Measurements from ENCODE around the gene DLGAP1. TPM values are rescaled to one million over a fixed set of nuclear protein-coding genes. Genes with fewer than 3 reads are reported as not detected.

The DLGAP1 gene
- total RNA-seq, 1 experiment from 2014 or later = 23.2 TPM

DNA sequence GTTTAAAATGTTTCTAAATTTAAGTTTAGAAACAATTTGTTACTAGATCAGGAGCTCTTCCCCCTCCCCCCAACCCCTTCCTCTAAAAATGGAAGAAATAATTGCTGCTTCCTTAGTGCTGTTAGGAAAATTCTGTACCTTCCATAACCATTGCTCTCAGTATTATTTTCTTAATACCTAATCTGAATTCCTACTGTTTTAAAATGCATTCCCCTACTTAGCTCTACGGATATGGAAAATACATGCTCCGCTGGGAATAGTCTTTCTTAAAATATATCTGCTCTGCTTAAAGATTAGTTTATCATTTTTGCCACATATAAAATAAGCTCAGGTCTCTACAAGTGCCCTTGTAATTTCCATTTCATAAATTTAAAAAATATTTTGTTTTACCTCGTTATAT lies 789.9 kb downstream of the DLGAP1 start:
- no peak overlapping the region for H2BK12ac ChIP-seq (ENCODE audit: insufficient read length, low read depth, low read length)
- H3K9me3 ChIP-seq (ENCODE audit: control insufficient read depth, low read depth, low read length) = no peaks in the 10 kb centered on the region
- no peak overlapping the region for H3K18ac ChIP-seq (ENCODE audit: insufficient read length, low read depth, low read length)
- no peaks in the 10 kb centered on the region for H4K20me1 ChIP-seq (ENCODE audit: control insufficient read depth, insufficient read depth, insufficient read length)
- no peaks in the 10 kb centered on the region for H3K27me3 Mint-ChIP-seq (ENCODE audit: low read depth)
- no CpG with 5 or more reads among the region's 3 CpGs for WGBS (ENCODE audit: extremely low coverage, insufficient read length, low lambda C conversion rate)
- no peak for DNase-seq
- H2BK15ac ChIP-seq (ENCODE audit: low read depth, low read length) = no peak overlapping the region
- peak overlapping the region; percentile 50 to 78; a peak in 1 of 5 replicates for H3K4me3 Mint-ChIP-seq
- no peak overlapping the region for H2BK120ac ChIP-seq (ENCODE audit: low read depth, low read length, poor library complexity, severe bottlenecking)
- H3K4me1 ChIP-seq (ENCODE audit: insufficient read depth, low read length) = peaks cover 4% of the 10 kb centered on the region; the same call in 1 of the 2 replicates
- H3K56ac ChIP-seq (ENCODE audit: insufficient read length, low read depth, low read length) = no peak overlapping the region
- H3K9me3 Mint-ChIP-seq = peaks cover 7 to 8% of the 10 kb centered on the region in 2 experiments
- H4K91ac ChIP-seq (ENCODE audit: insufficient read length, low read depth, low read length) = no peak overlapping the region
- no peaks in the 10 kb centered on the region for H3K79me1 ChIP-seq (ENCODE audit: insufficient read depth, low read depth, low read length, poor library complexity, severe bottlenecking)
- no peaks in the 10 kb centered on the region for H3K23me2 ChIP-seq (ENCODE audit: insufficient read length, low read depth, low read length, poor library complexity, severe bottlenecking)
- H3K27ac Mint-ChIP-seq = peak overlapping the region in 2 of 3 experiments; percentile 94 to 98; a peak in 2 of 7 replicates
- no peak overlapping the region for H4K5ac ChIP-seq (ENCODE audit: insufficient read length, low read depth, low read length)
- no peak overlapping the region for H3K27ac ChIP-seq (ENCODE audit: insufficient read length, low read depth, low read length)
- no peak overlapping the region for H3K9ac ChIP-seq (ENCODE audit: extremely low read depth, insufficient read length, low read length)
- H3K4me1 Mint-ChIP-seq = peaks cover 27 to 34% of the 10 kb centered on the region in 2 experiments
- TF ChIP-seq, protein P1, sequence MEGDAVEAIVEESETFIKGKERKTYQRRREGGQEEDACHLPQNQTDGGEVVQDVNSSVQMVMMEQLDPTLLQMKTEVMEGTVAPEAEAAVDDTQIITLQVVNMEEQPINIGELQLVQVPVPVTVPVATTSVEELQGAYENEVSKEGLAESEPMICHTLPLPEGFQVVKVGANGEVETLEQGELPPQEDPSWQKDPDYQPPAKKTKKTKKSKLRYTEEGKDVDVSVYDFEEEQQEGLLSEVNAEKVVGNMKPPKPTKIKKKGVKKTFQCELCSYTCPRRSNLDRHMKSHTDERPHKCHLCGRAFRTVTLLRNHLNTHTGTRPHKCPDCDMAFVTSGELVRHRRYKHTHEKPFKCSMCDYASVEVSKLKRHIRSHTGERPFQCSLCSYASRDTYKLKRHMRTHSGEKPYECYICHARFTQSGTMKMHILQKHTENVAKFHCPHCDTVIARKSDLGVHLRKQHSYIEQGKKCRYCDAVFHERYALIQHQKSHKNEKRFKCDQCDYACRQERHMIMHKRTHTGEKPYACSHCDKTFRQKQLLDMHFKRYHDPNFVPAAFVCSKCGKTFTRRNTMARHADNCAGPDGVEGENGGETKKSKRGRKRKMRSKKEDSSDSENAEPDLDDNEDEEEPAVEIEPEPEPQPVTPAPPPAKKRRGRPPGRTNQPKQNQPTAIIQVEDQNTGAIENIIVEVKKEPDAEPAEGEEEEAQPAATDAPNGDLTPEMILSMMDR (conservative IDR thresholded peaks at IDR 0.05) = no peak
- no peak overlapping the region for H2AK5ac ChIP-seq (ENCODE audit: insufficient read length, low read length)
- no peak overlapping the region for H2BK20ac ChIP-seq (ENCODE audit: low read depth, low read length, poor library complexity, severe bottlenecking)
- no peak overlapping the region for H3T11ph ChIP-seq (ENCODE audit: low read length)
- no peaks in the 10 kb centered on the region for H3K79me2 ChIP-seq (ENCODE audit: insufficient read depth, low read length)
- no peak overlapping the region for H2BK5ac ChIP-seq (ENCODE audit: insufficient read length, low read length)
- H3K36me3 Mint-ChIP-seq (ENCODE audit: insufficient read depth in 1 of 3, low read depth in 3 of 3) = peaks cover 6 to 23% (median 15%) of the 10 kb centered on the region in 3 experiments; a peak in 6 of 7 replicates
- no peak overlapping the region for H2AFZ ChIP-seq (ENCODE audit: low read length)
- H3K23ac ChIP-seq (ENCODE audit: insufficient read length, low read depth, low read length) = no peak overlapping the region
- no peak overlapping the region for H3K4me2 ChIP-seq (ENCODE audit: insufficient read depth, insufficient read length, low read length)
- no peak overlapping the region for H3K14ac ChIP-seq (ENCODE audit: insufficient read depth, low read length)
- H4K8ac ChIP-seq (replicated peaks; ENCODE audit: insufficient read length, low read depth, low read length) = no peak overlapping the region
- no peak overlapping the region for H3K4ac ChIP-seq (ENCODE audit: low read depth, low read length)
- no peaks in the 10 kb centered on the region for H3K27me3 ChIP-seq (ENCODE audit: insufficient read depth, low read length)
